HAP-1 (cell line): ENCODE measurements around the gene UQCC2.

Experiments
- DNase-seq, 2 experiments: peaks; one replicate each; pipeline ENCODE4 v3.0.0-alpha.2; 2016 to 2020; ENCODE audit warnings: low spot score in 2 of 2
- H3K27me3 ChIP-seq: fragments of 250-450 bp; sonication (Bioruptor Pico); 2 replicates; pipeline ENCODE4 v1.5.1; 2020; ENCODE audit warnings: low read depth, mild to moderate bottlenecking, moderate library complexity
- H3K36me3 ChIP-seq: fragments of 250-450 bp; sonication (Bioruptor Pico); replicated peaks from 2 replicates; pipeline ENCODE4 v1.5.1; 2020; ENCODE audit warnings: mild to moderate bottlenecking
- H3K4me1 ChIP-seq: fragments of 250-450 bp; sonication (Bioruptor Pico); 2 replicates; pipeline ENCODE4 v1.5.1; 2020; ENCODE audit warnings: mild to moderate bottlenecking
- H3K4me3 ChIP-seq: fragments of 250-450 bp; sonication (Bioruptor Pico); 2 replicates; pipeline ENCODE4 v1.5.1; 2020; ENCODE audit warnings: mild to moderate bottlenecking, moderate library complexity
- H3K9me3 ChIP-seq: fragments of 250-450 bp; sonication (Bioruptor Pico); 2 replicates; pipeline ENCODE4 v1.5.1; 2020; ENCODE audit warnings: mild to moderate bottlenecking, moderate library complexity
- in situ Hi-C: fragments of 300-500 bp; cut with MboI; formaldehyde crosslinking; loops from 3 replicates; pipeline ENCODE4 v1.14.3; 2020; ENCODE audit warnings: low sequenced_read_pairs, inconsistent platforms, mixed read lengths

Gene UQCC2

DNA sequence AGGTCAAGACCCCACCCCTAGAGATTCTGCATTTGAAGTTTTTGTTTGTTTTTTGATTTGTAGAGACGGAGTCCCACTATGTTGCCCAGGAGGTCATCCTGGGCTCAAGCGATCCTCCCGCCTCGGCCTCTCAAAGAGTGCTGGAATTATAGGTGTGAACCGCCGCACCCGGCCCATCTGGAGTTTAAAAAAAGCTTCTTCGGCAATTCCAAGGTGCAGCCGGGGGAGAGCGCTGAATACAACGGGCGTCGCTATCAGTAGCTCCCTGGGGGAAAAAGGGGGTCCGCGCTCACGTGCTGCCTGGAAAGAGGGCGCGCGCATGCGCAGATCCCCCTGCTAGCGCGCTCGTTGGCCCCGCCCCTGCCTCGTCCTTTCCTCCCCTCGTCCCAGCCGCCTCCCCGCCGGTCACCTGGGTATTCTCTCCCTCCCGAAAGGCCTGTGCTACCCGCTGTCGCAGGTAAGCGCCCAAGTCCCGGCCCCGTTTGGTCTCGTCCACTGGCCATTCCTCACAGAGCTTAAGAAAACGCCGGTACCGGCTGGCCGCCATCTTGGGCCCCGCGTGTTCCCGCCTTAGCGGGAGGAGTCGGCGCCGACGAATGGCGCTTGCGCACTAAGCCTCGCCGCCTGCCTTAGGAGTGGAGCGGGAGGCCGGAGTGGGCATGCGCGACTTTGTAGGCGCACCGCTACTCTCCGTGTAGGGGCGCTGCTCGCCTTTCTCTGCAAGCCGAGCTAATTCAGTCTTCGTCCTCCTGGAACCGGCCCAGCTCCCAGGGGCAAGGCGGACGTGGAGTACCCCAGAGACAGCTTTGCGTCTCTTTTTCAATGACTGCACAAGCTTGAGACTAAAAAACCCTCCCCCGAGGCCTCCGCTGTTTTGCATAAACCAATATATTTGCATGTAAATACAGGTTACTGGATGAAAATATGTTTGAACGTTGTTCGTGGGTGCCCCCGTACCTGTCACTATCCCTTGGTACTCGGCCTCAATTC is at the start of gene UQCC2:
Gene UQCC2 (minus strand): TSS at position 561 of the 990 bp plus-strand sequence. CDS start 14 bp downstream, at position 547.
- Histone ChIP-seq H3K4me3 (peak within 1 kb of the TSS; percentile 98), H3K36me3 (peaks cover 28% of the 10 kb centered on the region), H3K4me1 (peaks cover 18% of the 10 kb centered on the region), H3K9me3 (no peaks in the 10 kb centered on the region; the same call in 1 of the 2 replicates), H3K27me3 (no peaks in the 10 kb centered on the region)
- in situ Hi-C loops: no loop called here
- peak; percentile 96 to 98 for DNase-seq

DNA sequence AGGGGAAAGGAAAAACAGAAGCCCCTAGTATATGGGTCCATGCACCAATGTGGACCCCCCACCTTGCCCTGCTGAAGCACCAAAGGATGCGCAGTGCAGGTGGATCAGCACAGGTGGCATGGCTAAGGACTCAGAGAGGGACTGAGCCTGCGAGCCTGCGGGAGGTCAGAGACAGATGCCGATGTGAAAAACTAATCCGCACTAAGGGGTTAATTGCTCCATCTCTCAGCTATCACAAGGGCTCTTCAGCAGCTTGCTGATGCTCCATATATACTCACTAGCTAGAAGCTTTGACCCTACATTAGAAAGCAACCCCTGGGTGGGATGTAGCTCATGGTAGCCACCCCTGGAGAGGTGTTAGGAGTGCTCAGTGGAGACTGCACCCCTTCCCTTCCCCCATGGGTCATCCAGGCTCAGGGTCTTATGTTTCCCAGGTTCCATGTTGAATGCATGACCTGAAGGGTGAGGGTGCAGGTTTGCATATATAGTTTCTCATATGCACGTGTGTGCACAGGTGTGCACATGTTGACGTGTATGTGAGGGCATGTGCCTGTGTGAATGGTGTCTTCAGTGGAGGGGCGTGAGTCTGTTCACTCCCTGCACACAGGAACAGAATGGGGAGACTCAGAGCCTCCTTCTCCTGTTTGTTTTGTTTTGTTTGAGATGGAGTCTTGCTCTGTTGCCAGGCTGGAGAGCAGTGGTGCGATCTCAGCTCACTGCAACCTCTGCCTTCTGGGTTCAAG is 48.6 kb upstream of the UQCC2 start:
- Histone ChIP-seq H3K36me3 (no peaks in the 10 kb centered on the region), H3K27me3 (no peaks in the 10 kb centered on the region), H3K4me3 (no peak overlapping the region), H3K9me3 (no peaks in the 10 kb centered on the region), H3K4me1 (no peaks in the 10 kb centered on the region)
- no peak for DNase-seq
- in situ Hi-C loops: loop anchor here (10.0 kb wide), 1 partner anchor 395 kb away; no protein-coding TSS in a partner anchor

GRCh38 chr6:33758815-33759216 is 47.3 kb upstream of the UQCC2 start:
- no peak overlapping the region for H3K4me3 ChIP-seq
- no peaks in the 10 kb centered on the region for H3K9me3 ChIP-seq
- in situ Hi-C loops: no loop called here
- no peak for DNase-seq
- no peaks in the 10 kb centered on the region for H3K36me3 ChIP-seq
- no peaks in the 10 kb centered on the region for H3K27me3 ChIP-seq
- no peaks in the 10 kb centered on the region for H3K4me1 ChIP-seq

GRCh38 chr6:33757906-33758305 is 46.4 kb upstream of the UQCC2 start:
- no peaks in the 10 kb centered on the region for H3K36me3 ChIP-seq
- no peak for DNase-seq
- H3K4me1 ChIP-seq: no peaks in the 10 kb centered on the region
- in situ Hi-C loops: no loop called here
- no peak overlapping the region for H3K4me3 ChIP-seq
- no peaks in the 10 kb centered on the region for H3K27me3 ChIP-seq
- H3K9me3 ChIP-seq: no peaks in the 10 kb centered on the region

DNA sequence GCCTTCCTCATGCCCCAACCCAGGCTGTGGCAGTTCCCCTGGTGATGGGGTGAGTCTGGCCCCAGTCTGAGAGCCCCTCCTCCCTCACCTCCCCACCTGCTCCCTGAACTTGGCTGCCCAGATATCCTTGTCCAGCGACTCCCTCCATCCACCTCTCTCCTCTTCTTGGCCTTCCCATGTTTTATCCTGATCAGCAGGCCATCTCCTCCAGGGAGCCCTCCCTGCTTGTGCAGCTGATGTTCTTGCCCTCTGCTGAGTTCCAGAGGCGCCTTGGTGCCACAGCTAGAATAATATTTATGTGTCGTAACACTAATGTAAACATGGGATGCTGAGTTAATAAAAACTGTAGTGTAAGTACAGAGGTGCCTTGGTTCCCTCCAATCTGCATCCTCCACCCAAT is 45.6 kb upstream of the UQCC2 start:
- in situ Hi-C loops: no loop called here
- Histone ChIP-seq H3K36me3 (no peaks in the 10 kb centered on the region), H3K9me3 (no peaks in the 10 kb centered on the region), H3K4me3 (no peak overlapping the region), H3K27me3 (no peaks in the 10 kb centered on the region), H3K4me1 (no peaks in the 10 kb centered on the region)
- no peak for DNase-seq

- in situ Hi-C loops: no loop called here
- Histone ChIP-seq H3K36me3 (no peaks in the 10 kb centered on the region), H3K4me3 (no peak overlapping the region), H3K9me3 (no peaks in the 10 kb centered on the region), H3K27me3 (no peaks in the 10 kb centered on the region), H3K4me1 (no peaks in the 10 kb centered on the region)
- DNase-seq: no peak
Observed at GRCh38 chr6:33756211-33756954, 44.9 kb upstream of the UQCC2 start.

GRCh38 chr6:33755070-33755869 is 43.8 kb upstream of the UQCC2 start:
- in situ Hi-C loops: no loop called here
- Histone ChIP-seq H3K4me1 (no peaks in the 10 kb centered on the region), H3K4me3 (no peak overlapping the region), H3K9me3 (no peaks in the 10 kb centered on the region), H3K36me3 (no peaks in the 10 kb centered on the region), H3K27me3 (no peaks in the 10 kb centered on the region)
- no peak for DNase-seq

DNA sequence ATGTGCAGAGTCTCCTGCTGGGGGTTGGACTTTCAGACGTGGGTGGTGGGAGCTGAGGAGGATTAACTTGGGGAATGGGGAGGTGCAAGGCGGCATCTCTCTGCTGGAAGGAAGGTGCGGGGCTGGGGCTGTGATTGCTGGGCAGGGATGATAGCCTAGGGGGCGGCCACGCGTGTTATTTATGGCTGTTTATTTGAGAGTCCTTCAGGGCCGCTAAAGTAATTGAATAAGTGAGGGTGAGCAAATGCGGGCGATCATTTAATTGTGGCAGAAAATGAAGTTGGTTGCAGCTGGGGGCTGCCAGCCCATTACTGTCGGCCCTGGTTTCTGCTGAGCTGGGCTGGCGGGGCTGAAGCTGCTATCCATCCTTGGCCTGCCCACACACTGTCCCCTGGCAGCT is 42.7 kb upstream of the UQCC2 start:
- no peak overlapping the region for H3K4me3 ChIP-seq

GRCh38 chr6:33752646-33753015 is 41.1 kb upstream of the UQCC2 start:
- Histone ChIP-seq H3K27me3 (no peaks in the 10 kb centered on the region), H3K36me3 (no peaks in the 10 kb centered on the region), H3K9me3 (no peaks in the 10 kb centered on the region), H3K4me1 (no peaks in the 10 kb centered on the region), H3K4me3 (no peak overlapping the region)
- in situ Hi-C loops: no loop called here
- DNase-seq: no peak

More for the DNA sequence above, 42.7 kb upstream of the UQCC2 start:
- Histone ChIP-seq H3K36me3 (no peaks in the 10 kb centered on the region), H3K27me3 (no peaks in the 10 kb centered on the region), H3K9me3 (no peaks in the 10 kb centered on the region), H3K4me1 (no peaks in the 10 kb centered on the region)
- in situ Hi-C loops: no loop called here
- no peak for DNase-seq

DNA sequence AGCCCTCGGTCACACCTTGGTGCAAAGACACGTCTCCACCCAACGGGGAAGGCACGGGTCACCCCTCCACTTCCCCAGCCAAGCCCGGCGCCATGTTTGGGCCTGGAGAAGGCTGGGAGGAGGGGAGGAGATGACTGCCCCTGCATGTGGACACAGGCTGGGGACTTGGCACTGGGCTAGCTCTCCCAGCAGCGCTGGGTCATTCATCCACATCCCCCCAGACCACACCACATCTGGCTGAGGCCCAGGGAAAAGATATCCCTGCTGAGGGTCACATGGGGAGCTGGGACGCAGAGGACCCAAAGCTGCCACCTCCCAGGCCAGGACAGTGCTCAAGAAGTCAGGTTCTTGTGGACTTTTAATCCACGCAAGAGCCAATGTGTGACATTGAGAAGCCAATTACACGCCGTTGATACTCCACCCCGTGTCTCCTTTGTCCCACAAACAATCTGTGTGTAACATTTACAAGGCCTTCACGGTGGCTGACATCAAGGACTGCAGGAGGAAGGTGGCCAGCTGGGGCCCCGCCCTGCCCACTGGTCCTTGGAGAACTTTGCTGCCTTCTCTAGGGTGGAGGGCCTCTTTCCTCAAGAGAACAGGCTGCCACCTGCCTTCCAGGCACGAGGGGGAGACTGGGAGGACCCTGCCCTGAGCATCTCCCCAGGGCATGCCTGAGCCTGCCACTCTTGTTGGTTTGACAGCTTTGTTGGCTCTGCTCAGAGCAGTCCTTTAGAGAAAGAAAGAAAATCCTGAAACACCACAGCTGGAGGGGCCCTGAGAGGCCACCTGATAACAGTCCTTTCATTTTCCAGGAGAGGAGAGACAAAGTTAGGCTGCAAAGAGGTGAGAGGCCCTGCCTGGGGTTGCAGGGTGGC is 40.5 kb upstream of the UQCC2 start:
- DNase-seq: peak in 1 of 2 experiments; percentile 42
- in situ Hi-C loops: no loop called here
- Histone ChIP-seq H3K4me1 (no peaks in the 10 kb centered on the region), H3K4me3 (no peak overlapping the region), H3K9me3 (no peaks in the 10 kb centered on the region), H3K36me3 (no peaks in the 10 kb centered on the region), H3K27me3 (no peaks in the 10 kb centered on the region)

DNA sequence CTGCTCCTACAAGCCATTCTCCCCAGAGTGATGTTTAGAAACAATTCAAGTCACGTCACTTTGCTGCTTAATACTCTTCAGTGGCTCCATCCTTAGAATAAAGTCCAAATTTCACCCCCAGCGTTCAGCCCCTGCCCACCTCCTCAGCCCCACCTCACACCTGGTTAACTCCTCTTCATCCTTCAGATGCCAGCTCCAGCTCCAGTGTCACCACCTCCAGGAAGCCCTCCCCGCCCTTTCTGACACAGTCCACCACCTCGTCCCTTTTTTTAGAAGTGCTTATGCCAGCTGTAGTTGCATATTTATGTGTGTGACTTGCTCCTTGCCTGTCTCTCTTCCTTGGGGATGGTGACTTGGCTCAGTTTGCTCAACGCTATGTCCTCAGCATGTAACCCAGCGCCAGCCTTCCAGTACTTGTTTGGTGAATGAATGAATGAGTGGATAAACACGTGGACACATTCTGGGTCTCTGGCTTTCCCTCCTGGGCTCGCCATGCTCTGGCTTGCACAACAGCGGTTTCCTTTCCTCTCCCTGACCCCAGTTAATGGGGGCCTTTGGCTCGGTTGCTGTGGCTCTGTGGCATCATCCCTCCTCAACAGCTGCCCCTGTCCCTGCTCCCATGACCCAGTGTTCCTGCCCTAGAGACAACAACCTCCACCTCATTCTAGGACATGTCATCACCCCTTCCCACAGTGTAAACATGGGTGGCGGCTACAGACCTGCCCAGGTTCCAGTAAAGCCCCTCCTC is 38.9 kb upstream of the UQCC2 start:
- no peaks in the 10 kb centered on the region for H3K4me1 ChIP-seq
- no peak for DNase-seq
- no peaks in the 10 kb centered on the region for H3K9me3 ChIP-seq
- in situ Hi-C loops: no loop called here
- no peaks in the 10 kb centered on the region for H3K36me3 ChIP-seq
- no peak overlapping the region for H3K4me3 ChIP-seq
- H3K27me3 ChIP-seq: no peaks in the 10 kb centered on the region

GRCh38 chr6:33749401-33749800 is 37.9 kb upstream of the UQCC2 start:
- no peaks in the 10 kb centered on the region for H3K9me3 ChIP-seq
- H3K27me3 ChIP-seq: no peaks in the 10 kb centered on the region
- in situ Hi-C loops: no loop called here
- H3K4me3 ChIP-seq: no peak overlapping the region
- no peaks in the 10 kb centered on the region for H3K4me1 ChIP-seq
- no peaks in the 10 kb centered on the region for H3K36me3 ChIP-seq
- no peak for DNase-seq
